A375 (cell line): ENCODE data around the gene FOLR1. TPM values are rescaled to one million over a fixed set of nuclear protein-coding genes. Genes with fewer than 3 reads are reported as not detected.

Source experiments
- total RNA-seq: library from RNA; depleted of rRNA; stranded (reverse); fragments of >200 nt; shearing (Covaris generic); gene quantifications from 2 replicates; pipeline ENCODE4 v1.2.3, GENCODE V29; 2014; rRNA removed

The FOLR1 gene
- 0.53 and 0.58 TPM in 2 replicates for total RNA-seq

GRCh38 chr11:72191961-72192381 is at the start of gene FOLR1:
TSS of gene FOLR1 (plus strand) at chr11:72192140. CDS start at chr11:72192174, 34 bp downstream.

GRCh38 chr11:72216638-72217037 is 24.7 kb downstream of the FOLR1 start, which contains the start of gene FOLR2:
TSS of gene FOLR2 (plus strand) at chr11:72216794. CDS start at chr11:72218585, 1,791 bp downstream.

GRCh38 chr11:72224564-72225410 is 32.8 kb downstream of the FOLR1 start, which contains the start of gene INPPL1:
TSS of gene INPPL1 (plus strand) at chr11:72224767. CDS start at chr11:72224985, 218 bp downstream.

GRCh38 chr11:72244060-72244360 is 52.1 kb downstream of the FOLR1 start, which contains the start of gene PHOX2A:
TSS of gene PHOX2A (minus strand) at chr11:72244176. CDS start at chr11:72244004, 172 bp downstream.

Other genes starting within 250 kb of the FOLR1 start
- gene IL18BP, start 193.2 kb upstream of the FOLR1 start, total RNA-seq = 1.8 and 2.4 TPM in 2 replicates
- gene NUMA1, start 111.6 kb upstream of the FOLR1 start, total RNA-seq = 181 and 186 TPM in 2 replicates
- 9.9 and 10.5 TPM in 2 replicates for gene LRRC51, start 111.3 kb upstream of the FOLR1 start, total RNA-seq
- gene LAMTOR1, start 88.8 kb upstream of the FOLR1 start, total RNA-seq = 109 and 119 TPM in 2 replicates
- not detected in 2 replicates for gene TOMT, start 86.2 kb upstream of the FOLR1 start, total RNA-seq
- 66.4 and 80.2 TPM in 2 replicates for gene ANAPC15, start 79.4 kb upstream of the FOLR1 start, total RNA-seq
- gene FOLR3, start 56.4 kb upstream of the FOLR1 start, total RNA-seq = not detected in 2 replicates
- not detected in 2 replicates for gene FOLR2, start 24.7 kb downstream of the FOLR1 start, total RNA-seq
- 79.3 and 94.3 TPM in 2 replicates for gene INPPL1, start 32.6 kb downstream of the FOLR1 start, total RNA-seq
- not detected in 2 replicates for gene PHOX2A, start 52.0 kb downstream of the FOLR1 start, total RNA-seq
- gene CLPB, start 242.4 kb downstream of the FOLR1 start, total RNA-seq = 58.7 and 65.9 TPM in 2 replicates